Suppressor macrophage (primary cell): ENCODE results near the gene F7.
A peak's percentile ranks its signal among the peaks of the same experiment; 100 is the strongest.

Experiments used
- DNase-seq, 4 experiments: peaks; one replicate each; pipeline ENCODE4 v3.0.0-alpha.2; 2020 to 2022

The F7 gene

DNA sequence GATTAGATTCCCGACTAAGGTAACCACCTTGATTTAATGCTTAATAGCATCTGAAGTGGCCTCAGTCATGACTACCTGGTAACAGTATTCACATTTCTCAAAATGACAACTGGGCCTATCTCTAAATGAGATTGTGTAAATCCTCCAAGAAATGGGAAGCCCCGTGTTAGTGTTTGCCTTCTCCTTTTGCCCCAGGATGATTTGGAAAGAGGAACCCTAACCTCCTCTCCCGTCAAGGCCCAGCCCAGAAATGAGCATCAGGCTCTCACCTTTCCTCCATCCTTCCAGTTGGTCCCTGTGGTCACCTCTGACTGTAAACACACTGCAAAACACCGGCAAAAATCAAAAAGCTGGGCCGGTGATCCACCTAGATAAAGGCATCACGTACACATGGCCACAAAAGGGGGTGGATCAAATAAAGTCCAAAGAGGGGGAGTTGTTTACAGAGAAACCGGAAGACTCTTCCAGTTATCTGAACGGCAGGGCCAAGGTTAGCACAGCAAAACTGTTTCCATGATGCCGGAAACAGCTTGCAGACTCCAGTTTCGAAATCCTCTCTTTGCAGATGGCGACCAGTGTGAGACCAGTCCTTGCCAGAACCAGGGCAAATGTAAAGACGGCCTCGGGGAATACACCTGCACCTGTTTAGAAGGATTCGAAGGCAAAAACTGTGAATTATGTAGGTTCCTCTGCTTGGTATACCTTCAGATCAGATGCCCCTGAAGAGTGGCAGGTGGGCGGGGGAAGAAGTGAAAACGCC is 33.4 kb downstream of the F7 start:
- peak in 3 of 4 experiments; percentile 16 to 41 (median 32) for DNase-seq

DNA sequence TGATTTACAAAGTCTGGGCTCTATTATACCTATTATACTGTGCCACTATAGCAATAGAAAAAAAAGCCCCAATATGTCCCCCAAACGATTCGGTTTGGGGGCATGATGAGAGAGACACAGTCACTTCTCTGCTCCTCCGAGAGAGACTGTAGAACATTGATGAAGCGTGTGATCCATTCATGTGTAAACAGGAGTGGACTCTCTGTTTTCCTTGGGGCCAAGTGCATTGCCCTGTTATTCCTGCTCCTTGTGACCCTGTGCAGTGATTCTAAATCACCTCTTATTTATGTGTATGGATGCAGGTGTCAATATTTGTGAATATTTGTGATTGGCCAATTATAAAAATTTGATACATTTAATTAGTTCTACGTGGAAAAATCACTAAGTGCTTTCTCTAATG is 34.0 kb downstream of the F7 start:
- DNase-seq, result no peak

DNA sequence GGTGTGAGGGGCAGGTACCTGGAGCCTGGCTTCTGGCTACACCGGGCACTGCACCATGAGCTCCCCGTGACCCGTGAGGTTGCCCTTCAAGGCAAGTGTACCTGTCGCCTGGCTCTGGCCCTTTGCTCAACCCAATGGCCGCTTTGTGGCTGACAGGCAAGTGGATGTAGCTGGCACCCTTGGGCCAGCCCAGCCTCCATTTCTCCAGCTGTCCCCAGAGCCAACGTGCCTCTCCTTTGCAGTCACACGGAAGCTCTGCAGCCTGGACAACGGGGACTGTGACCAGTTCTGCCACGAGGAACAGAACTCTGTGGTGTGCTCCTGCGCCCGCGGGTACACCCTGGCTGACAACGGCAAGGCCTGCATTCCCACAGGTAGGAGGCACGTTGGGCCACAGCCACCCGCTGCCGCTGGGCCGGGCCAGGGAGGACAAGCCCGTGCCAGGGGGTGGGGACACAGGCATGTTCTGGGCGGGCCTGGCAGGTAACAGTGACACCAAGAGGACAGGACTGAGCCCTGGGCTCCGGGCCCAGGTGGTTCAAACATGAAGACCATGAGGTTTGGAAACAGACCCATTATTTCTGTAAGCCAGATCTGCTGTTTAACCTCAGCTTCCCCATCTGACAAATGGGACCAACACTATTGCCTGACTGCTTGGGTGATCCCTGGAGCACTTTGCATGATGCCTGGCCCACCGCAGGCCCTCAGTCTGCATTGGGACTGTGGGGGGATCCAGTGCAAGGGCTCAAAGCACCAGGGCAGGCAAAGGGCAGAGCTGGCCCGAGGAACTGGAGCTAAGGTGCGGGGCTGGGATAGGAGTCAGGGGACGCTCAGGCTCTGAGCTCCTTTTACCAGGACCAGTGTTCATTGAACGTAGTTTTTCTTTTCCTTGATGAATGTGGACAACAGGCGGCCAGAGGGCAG is 35.3 kb downstream of the F7 start:
- no peak for DNase-seq

DNA sequence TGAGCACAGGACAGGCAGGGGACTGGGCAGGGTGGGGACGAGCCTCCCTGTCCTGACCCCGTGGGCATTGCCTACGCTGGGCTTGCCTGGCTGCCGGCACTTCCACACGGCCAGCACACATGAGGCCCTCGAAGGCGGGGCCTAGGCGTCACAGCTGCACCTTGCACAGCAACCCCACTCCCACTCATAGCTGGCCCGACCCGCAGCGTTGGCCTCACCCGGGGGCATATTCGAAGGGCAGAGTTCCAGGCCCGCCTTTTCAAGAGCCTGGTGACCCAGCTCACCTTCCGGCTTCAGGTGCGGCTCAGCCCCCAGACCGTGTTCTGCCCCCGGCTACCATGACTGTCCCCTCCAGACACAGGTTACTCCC is 36.0 kb downstream of the F7 start:
- no peak for DNase-seq

DNA sequence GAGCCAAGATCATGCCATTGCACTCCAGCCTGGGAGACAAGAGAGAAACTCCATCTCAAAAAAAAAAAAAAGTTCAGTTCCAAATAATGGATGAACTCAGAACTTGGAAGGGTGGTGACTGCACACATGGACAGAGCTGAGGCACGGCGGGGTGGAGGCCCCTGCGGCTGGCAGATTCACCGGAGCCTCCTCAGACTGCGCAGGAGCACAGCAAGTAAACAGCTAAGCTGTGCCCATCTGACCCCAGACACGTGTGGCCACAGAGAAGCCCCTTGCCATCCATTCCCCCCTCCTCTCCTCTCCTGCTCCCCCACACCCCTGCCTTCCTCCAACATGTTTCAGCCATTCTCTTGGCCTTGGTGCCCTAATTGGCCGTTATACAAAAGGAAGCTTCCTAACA is 37.3 kb downstream of the F7 start:
- no peak for DNase-seq

DNA sequence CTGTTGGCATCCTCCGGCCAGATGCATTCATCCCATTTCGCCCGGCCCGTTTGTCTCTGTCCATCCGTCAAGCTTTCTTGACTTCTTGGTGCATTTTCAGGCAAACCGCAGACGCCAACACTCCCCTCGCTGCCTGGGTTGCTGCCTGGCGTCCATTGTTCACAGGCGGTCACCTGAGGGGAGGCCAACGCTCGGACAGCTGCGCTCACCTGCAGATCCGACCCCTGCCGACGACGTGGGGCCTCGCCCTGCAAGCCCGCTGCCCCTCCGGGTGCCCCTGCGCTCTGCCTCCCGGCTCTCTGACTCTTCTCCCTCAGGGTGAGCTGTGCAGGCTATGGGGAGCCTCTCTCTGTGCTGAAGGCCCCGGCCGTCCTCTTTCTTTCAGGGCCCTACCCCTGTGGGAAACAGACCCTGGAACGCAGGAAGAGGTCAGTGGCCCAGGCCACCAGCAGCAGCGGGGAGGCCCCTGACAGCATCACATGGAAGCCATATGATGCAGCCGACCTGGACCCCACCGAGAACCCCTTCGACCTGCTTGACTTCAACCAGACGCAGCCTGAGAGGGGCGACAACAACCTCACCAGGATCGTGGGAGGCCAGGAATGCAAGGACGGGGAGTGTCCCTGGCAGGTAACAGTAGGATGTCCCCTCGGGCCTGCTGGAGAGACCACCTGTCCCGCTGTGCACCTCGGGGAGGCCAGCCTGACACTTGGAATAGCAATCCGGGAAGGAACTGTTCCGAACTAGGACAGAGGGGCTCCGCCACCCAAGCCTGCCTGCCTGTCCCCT is 38.1 kb downstream of the F7 start:
- DNase-seq, result no peak

DNA sequence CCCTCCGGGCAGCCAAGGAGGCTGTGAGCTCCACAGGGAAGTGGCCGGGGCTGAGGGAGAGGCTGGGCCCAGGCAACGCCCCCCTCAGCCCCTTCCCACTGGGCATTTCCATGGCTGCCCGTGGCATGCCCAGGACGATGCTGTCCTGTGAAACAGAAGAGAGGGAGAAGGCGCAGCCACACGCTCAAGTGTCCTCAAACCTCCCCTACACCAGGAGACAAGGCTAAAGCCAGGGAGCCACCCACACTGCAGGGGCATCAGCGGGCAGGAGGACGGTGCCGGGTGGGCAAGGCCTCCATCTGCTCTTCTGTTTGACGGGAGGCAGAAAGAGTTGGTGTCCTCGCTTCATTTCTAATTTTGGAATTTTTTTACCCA is 38.7 kb downstream of the F7 start:
- DNase-seq, result no peak

DNA sequence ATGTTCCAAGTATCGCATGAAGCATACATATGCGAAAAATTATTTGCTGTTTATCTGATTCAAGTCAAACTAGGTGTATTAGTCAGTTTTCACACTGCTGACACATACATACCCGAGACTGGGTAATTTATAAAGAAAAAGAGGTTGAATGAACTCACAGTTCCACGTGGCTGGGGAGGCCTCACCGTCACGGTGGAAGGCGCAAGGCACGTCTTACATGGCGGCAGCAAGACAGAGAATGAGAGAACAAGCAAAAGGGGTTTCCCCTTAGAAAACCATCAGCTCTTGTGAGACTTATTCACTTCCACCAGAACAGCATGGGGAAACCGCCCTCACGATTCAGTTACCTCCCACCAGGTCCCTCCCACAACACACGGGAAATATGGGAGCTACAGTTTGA is 39.9 kb downstream of the F7 start:
- DNase-seq, result no peak

DNA sequence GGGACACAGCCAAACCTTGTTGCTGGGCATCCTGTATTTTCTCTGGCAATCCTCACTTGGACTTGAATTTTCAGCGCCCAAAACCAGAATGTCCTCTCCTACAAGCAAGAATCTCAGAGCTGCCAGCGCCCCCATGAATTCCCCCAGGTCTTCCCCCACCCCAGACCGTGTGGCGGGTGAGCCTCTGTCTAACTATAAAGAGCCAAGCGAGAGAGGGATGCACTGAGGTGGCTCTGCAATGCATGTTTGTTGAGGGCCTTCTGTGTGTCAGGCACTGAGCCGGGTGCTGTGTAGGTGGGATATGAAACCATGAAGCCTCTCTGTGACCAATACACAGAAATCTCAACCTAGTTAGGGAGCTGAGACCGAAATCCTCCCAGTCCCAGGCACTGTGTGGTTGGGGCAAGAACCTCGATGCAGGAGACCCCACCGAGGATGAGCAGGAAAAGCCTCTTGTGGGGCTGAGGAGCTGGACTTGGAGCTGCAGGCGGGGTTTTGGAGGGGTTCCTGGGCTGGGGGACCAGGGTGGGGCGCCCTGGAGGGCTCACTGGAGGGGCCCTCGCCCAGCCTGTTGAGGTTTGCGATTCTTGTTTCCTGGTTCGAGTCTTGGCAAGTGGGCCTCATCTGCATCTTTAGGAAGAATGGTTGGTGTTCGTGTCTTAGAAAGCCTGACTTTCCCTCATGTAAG is 40.5 kb downstream of the F7 start:
- no peak for DNase-seq

DNA sequence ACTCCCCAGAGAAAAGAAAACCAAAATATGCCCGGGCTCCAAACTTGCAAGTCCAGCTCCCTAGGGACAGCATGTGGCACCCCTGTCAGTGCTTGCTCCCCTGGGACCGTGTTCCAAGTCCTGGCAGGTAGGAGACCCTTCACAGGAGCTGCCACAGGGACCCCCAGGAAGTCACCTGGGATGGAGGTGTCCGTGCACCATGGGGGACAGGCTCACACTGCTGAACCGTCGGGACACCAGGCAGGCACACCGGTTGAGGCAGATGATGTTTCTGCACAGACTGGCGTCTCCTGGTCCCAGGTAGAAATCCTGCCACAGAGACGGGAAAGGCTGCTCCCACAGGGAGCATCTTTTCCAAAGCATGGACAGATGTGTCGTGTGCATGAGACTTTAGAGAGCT is 41.2 kb downstream of the F7 start:
- no peak for DNase-seq

DNA sequence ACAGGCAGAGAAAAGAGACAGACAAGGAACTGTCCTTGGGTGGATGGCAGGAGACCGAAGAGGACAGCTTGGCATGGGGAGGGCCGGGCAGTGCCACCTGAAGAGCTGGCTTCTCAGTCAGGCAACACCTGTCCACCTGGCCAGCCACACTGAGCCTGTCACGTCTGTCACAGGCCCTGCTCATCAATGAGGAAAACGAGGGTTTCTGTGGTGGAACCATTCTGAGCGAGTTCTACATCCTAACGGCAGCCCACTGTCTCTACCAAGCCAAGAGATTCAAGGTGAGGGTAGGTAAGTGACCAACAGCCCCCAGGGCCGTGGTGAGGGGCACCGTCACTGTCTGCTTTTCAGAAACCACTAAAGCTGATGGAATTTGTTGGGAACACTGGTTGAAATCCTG is 41.6 kb downstream of the F7 start:
- no peak for DNase-seq

DNA sequence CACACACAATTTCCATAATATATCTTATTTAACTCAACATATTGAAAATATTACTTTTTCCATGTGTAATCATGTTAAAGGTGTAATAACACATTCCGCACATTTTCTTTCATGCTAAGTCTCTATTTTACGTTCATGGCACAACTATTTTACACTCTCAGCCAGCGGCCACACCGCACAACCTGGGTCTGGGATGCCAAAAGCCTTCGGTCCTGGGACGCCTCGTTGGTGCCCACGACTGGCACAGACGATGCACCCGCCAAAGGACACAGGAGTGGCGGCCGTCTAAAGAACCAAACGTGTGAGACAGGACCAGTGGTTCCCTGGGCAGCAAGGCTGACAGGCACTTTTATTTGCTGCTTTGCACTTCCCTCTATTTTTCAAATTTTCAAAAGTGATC is 42.8 kb downstream of the F7 start:
- DNase-seq, result no peak

DNA sequence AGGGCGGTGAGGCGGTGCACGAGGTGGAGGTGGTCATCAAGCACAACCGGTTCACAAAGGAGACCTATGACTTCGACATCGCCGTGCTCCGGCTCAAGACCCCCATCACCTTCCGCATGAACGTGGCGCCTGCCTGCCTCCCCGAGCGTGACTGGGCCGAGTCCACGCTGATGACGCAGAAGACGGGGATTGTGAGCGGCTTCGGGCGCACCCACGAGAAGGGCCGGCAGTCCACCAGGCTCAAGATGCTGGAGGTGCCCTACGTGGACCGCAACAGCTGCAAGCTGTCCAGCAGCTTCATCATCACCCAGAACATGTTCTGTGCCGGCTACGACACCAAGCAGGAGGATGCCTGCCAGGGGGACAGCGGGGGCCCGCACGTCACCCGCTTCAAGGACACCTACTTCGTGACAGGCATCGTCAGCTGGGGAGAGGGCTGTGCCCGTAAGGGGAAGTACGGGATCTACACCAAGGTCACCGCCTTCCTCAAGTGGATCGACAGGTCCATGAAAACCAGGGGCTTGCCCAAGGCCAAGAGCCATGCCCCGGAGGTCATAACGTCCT is 43.4 kb downstream of the F7 start:
- no peak for DNase-seq

DNA sequence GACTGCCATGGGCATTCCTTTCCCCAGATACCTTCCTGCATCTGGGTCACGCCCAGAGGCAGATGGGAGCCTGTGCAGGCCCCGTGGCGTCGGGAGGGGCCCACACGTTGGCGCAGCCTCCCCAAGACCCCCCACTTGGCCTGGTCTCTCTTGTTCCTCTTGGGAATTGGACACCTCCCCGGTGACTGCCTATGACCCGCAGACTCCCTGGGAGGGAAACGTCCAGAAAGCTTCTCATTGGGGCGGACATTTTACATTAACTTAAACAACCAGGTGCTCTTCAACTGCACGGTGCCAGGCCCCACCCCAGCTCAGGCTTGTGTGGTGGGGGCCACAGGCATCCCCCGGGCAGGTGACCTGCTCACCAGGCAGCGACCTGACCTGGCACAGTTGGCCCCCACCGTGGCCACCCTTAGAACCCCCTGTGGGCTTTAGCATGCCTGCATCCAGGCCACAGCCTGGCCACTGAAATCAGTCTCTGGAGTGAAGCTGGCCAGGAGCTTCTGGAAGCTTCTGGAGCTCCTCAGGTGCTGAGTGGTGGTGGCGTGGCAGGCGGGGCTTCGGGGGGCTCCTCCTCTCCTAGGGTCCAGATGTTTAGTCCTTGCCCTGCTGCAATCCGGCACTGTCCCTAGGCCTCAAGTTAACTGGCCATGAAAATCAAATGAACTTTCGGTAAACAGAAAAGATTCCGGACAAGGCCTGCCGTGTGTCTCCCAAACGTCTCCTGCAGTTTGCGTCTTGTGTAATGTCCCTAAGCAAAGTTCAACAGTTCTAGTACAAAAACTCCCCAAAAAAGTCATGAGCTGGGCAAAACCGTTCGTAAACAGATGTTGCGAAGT is 44.3 kb downstream of the F7 start:
- DNase-seq, result no peak

DNA sequence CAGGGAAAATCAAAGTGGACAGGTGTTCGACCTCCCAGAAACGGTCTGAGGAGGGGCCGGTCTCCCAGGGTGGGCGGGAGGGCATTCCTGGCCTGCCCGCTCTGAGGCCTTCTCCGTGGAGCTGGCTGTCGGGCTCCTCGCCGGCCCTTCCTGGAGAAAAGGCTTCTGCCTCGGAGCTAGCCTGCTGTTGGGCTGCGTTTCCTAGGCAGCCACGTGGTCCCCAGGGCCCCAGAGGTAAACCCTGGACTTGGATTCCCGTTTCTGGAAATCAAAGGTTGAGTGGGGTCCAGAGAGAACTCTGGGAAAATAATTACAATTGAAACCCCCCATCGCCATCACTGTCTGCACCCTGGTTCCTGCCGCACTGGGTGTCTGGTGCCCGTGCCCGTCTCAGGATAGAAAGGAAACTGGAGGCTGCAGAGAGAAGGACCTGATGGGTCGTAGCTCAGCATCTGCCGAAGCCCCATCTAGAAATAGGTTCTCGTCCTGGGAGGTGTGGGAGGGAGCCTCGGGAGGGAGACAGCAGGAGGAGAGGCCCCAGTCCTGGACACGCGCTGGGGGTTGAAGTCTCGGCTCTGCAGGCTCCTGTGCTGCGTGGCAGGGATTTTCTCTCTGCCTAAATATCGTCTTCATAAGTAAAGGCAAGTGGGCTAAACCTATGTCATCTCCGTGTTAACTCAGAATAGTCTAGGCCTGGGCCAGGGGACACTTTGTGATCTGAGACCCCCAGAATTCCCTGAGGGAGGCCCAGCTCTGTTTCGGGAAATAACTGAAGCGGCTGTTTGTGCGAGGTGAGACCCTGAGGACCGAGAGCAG is 45.2 kb downstream of the F7 start:
- no peak for DNase-seq

DNA sequence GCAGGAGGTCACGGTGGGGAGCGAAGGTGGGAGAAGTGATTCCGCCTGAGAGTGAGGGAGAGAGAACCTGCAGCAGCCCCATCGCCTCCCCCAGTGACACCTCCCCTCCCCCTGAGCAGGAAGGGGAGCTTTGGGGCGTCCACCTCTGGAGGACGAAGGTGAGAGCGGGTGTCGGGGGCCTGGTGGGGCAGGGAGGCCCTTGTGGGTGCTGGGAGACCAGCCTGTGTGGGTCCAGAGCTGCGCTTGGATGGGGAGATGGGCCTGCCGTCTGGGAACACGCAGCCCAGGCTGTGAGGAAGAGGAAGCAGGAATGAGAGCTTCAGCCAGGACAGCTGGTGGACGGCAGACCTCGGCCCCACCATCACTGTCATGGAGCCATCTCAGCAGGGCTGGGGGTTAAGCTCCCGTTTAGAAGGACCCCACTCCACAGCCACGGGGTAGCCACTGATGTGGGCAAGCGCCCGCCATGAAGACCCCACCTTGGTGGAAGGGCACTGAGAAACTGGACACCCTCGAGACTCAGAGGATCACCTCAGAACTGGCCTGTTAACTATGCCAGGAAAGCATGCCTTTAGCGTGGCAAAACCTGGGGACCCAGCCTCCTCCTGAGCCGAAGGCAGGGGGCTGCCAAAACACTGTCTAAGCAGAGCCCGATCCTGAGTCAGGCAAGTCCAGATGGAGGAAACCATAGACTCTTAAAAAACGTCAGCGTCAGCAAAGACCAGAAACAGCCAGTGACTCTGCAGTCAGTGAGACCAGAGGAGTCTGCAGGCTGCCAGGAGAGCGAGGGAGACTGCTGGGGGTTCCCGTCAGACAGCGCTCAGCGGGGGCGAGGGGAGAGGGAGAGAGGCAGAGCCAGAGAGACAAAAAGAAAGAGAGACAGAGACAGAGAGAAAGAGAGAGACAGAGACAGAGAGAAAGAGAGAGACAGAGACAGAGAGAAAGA is 46.4 kb downstream of the F7 start:
- peak; percentile 45 to 80 (median 68) for DNase-seq

DNA sequence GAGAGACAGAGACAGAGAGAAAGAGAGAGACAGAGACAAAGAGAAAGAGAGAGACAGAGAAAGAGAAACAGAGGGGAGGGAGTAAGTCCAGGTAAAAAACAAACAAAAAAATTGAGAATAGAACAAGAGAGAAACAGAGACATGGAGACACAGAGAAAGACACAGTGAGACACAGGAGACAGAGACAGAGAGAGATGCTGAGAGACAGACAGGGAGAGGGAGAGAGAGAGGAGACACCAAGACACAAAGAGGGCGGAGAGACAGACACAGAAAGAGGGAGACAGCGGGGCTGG is 47.0 kb downstream of the F7 start:
- no peak for DNase-seq

DNA sequence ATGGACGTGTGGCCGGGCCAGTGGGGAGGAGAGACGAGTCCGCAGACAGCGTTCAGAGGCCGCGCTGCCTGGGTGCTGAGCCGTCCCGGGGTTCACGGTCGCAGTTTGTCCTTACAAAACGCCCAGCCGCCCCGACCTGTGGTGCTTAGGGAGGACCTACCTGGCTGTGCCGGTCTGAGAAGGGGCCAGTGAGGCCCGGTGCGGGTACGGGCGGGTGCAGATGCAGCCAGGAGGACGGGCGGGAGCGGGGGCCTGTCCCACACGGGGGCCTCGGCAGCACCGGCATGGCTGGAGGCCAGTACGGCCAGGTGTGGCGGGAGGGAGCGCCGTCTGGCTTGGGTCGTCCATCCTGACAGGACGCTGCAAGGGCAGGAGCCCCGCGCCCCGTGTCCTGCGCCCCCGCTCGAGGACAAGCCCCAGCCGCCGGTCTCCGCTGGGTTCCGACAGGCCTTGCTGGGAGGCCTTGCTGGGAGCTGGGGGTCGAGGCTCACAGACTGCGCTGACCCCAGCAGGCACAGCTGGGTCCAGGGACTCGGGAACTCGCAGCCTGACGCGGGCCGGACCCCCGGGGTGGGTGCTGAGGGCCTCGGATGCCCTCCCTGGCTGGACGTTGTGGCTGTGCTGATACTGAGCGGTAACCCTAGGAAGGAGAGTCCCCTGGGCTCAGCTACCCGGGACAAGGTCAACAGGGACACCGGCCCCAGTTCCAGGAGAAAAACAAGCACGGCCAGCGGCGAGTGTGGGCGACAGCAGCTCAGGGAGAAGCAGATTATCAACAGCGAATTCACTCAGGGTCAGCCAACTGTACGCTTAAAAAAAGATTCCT is 47.6 kb downstream of the F7 start:
- DNase-seq, result peak; percentile 42 to 63 (median 43)
